GM19023 (cell line): ENCODE data around the gene SPIRE1.
"Not testable (repeated sequence)": the region's sequence is repeated elsewhere in the genome, so short reads cannot be mapped to it uniquely, and the experiment has no call there.

Experiments used
- ATAC-seq: cut with Tn5 transposase; IDR thresholded peaks from one replicate; pipeline ENCODE4 v1.9.1; 2021; ENCODE audit warnings: mild to moderate bottlenecking, moderate library complexity; ENCODE audit not compliant: unreplicated experiment

SPIRE1 gene

GRCh38 chr18:12647773-12648172 lies 10.1 kb downstream of the SPIRE1 start:
- ATAC-seq, result no peak

GRCh38 chr18:12645751-12646203 lies 12.1 kb downstream of the SPIRE1 start:
- no peak for ATAC-seq

GRCh38 chr18:12645254-12645653 lies 12.7 kb downstream of the SPIRE1 start:
- ATAC-seq, result no peak

GRCh38 chr18:12643756-12644155 lies 14.2 kb downstream of the SPIRE1 start:
- not testable (repeated sequence) for ATAC-seq

GRCh38 chr18:12640881-12641200 lies 17.1 kb downstream of the SPIRE1 start:
- no peak for ATAC-seq

GRCh38 chr18:12639990-12640880 lies 17.7 kb downstream of the SPIRE1 start:
- ATAC-seq, result no peak

GRCh38 chr18:12638644-12639124 lies 19.2 kb downstream of the SPIRE1 start:
- no peak for ATAC-seq

GRCh38 chr18:12637901-12638643 lies 19.8 kb downstream of the SPIRE1 start:
- no peak for ATAC-seq

- ATAC-seq, result no peak
Measured at GRCh38 chr18:12637393-12637792, 20.5 kb downstream of the SPIRE1 start.

GRCh38 chr18:12631831-12632477 lies 26.0 kb downstream of the SPIRE1 start:
- ATAC-seq, result no peak

GRCh38 chr18:12630136-12630535 lies 27.8 kb downstream of the SPIRE1 start:
- ATAC-seq, result no peak

- no peak for ATAC-seq
Measured at GRCh38 chr18:12628706-12629702, 28.9 kb downstream of the SPIRE1 start.

- ATAC-seq, result not testable (repeated sequence)
Measured at GRCh38 chr18:12627199-12627598, 30.7 kb downstream of the SPIRE1 start.

GRCh38 chr18:12625241-12625640 lies 32.7 kb downstream of the SPIRE1 start:
- ATAC-seq, result no peak

- no peak for ATAC-seq
Measured at GRCh38 chr18:12621742-12622306, 36.1 kb downstream of the SPIRE1 start.

- ATAC-seq, result no peak
Measured at GRCh38 chr18:12615748-12616147, 42.2 kb downstream of the SPIRE1 start.

GRCh38 chr18:12608301-12608700 lies 49.6 kb downstream of the SPIRE1 start:
- no peak for ATAC-seq

- ATAC-seq, result no peak
Measured at GRCh38 chr18:12606592-12607315, 51.2 kb downstream of the SPIRE1 start.

GRCh38 chr18:12604445-12605007 lies 53.4 kb downstream of the SPIRE1 start:
- no peak for ATAC-seq
